Loucy (cell line): ENCODE measurements around the gene MYCT1.

ENCODE experiments used
- CTCF ChIP-seq: fragments of 200-600 bp; sonication (generic); conservative IDR thresholded peaks from 2 replicates; pipeline ENCODE4 v1.5.1; 2014; ENCODE audit warnings: mild to moderate bottlenecking, antibody characterized with exemption, low read length
- EZH2phosphoT487 ChIP-seq: fragments of 200-600 bp; IDR thresholded peaks from 2 replicates; pipeline ENCODE4 v1.6.1; 2018; ENCODE audit warnings: antibody characterized with exemption, mild to moderate bottlenecking, moderate library complexity, borderline replicate concordance

- TF ChIP-seq CTCF = no peak
- no peak for TF ChIP-seq EZH2phosphoT487
Observed at GRCh38 chr6:152680151-152680550, 17.5 kb upstream of the MYCT1 start.
